A549 (cell line): ENCODE results near the gene CAMKMT.

ENCODE experiments used
- CHD4 ChIP-seq: fragments of 200-600 bp; sonication (generic); IDR thresholded peaks from 2 replicates; pipeline ENCODE4 v1.6.1; 2016; ENCODE audit warnings: antibody characterized with exemption, mild to moderate bottlenecking, borderline replicate concordance
- ESRRA ChIP-seq: fragments of 150-350 bp; IDR thresholded peaks from 2 replicates; pipeline ENCODE4 v1.6.1; 2014; ENCODE audit warnings: mild to moderate bottlenecking, low read length, borderline replicate concordance
- TF ChIP-seq, protein P1 (sequence below): fragments of 200-600 bp; sonication (generic); IDR thresholded peaks from 2 replicates; pipeline ENCODE4 v1.6.1; 2016; ENCODE audit warnings: antibody characterized with exemption, mild to moderate bottlenecking, moderate library complexity
- TF ChIP-seq, protein P2 (sequence below): fragments of >200 bp; sonication (Bioruptor Twin); formaldehyde crosslinking; IDR thresholded peaks from 3 replicates; pipeline ENCODE4 v1.5.1; 2016

DNA sequence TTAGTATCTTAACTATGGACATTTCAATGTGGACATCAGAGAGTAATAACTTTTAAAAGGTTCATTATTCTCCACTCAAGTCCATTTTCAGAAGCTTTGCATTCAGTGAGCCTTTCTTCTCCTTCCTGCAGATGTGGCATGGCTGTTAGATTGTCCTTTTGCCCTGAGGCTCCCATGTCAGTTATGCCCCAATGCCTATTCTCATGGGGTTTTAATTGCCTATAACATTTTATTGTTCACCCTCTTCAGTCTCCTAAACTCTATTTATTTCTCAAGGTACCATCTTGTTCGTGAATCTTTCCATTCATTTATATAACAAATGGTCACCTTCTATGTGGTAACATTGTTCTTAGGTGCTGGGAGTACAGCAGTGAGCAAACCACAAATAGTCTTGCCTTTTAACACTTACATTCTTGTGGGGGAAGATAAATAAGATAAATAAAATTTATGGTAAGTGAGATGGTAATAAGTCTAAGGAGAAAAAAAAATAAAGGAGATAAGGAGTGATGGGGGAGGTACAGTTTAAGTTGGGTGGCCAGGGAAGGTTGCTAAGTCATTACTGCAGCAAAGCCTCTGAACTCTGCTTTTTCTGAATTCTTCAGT lies 301.8 kb downstream of the CAMKMT start:
- TF ChIP-seq, protein P1, sequence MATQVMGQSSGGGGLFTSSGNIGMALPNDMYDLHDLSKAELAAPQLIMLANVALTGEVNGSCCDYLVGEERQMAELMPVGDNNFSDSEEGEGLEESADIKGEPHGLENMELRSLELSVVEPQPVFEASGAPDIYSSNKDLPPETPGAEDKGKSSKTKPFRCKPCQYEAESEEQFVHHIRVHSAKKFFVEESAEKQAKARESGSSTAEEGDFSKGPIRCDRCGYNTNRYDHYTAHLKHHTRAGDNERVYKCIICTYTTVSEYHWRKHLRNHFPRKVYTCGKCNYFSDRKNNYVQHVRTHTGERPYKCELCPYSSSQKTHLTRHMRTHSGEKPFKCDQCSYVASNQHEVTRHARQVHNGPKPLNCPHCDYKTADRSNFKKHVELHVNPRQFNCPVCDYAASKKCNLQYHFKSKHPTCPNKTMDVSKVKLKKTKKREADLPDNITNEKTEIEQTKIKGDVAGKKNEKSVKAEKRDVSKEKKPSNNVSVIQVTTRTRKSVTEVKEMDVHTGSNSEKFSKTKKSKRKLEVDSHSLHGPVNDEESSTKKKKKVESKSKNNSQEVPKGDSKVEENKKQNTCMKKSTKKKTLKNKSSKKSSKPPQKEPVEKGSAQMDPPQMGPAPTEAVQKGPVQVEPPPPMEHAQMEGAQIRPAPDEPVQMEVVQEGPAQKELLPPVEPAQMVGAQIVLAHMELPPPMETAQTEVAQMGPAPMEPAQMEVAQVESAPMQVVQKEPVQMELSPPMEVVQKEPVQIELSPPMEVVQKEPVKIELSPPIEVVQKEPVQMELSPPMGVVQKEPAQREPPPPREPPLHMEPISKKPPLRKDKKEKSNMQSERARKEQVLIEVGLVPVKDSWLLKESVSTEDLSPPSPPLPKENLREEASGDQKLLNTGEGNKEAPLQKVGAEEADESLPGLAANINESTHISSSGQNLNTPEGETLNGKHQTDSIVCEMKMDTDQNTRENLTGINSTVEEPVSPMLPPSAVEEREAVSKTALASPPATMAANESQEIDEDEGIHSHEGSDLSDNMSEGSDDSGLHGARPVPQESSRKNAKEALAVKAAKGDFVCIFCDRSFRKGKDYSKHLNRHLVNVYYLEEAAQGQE = no peak
- TF ChIP-seq CHD4 = no peak
- TF ChIP-seq ESRRA = no peak
- TF ChIP-seq, protein P2, sequence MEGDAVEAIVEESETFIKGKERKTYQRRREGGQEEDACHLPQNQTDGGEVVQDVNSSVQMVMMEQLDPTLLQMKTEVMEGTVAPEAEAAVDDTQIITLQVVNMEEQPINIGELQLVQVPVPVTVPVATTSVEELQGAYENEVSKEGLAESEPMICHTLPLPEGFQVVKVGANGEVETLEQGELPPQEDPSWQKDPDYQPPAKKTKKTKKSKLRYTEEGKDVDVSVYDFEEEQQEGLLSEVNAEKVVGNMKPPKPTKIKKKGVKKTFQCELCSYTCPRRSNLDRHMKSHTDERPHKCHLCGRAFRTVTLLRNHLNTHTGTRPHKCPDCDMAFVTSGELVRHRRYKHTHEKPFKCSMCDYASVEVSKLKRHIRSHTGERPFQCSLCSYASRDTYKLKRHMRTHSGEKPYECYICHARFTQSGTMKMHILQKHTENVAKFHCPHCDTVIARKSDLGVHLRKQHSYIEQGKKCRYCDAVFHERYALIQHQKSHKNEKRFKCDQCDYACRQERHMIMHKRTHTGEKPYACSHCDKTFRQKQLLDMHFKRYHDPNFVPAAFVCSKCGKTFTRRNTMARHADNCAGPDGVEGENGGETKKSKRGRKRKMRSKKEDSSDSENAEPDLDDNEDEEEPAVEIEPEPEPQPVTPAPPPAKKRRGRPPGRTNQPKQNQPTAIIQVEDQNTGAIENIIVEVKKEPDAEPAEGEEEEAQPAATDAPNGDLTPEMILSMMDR = no peak
